Epithelial cell of proximal tubule (primary cell): ENCODE results near the gene CDC14A. TPM values are rescaled to one million over a fixed set of nuclear protein-coding genes. Genes with fewer than 3 reads are reported as not detected.
"Not testable (repeated sequence)": the region's sequence is repeated elsewhere in the genome, so short reads cannot be mapped to it uniquely, and the experiment has no call there.

Experiments
- DNase-seq: peaks from one replicate; pipeline ENCODE4 v3.0.0-alpha.2; 2011; ENCODE audit warnings: low read depth
- H3K4me3 ChIP-seq: 2 replicates; pipeline ENCODE4 v1.5.1; 2011; ENCODE audit warnings: low read depth, mild to moderate bottlenecking, low read length
- CTCF ChIP-seq: conservative IDR thresholded peaks from 2 replicates; pipeline ENCODE4 v1.5.1; 2012; ENCODE audit warnings: low read depth, mild to moderate bottlenecking, low read length
- total RNA-seq: library from RNA; depleted of rRNA; stranded (reverse); fragments of >200 nt; gene quantifications from 2 replicates; pipeline ENCODE4 v1.2.3, GENCODE V29; 2015

CDC14A gene
- total RNA-seq, 1 donor from 2014 or later = 7.4 TPM

GRCh38 chr1:100363831-100364230, 11.5 kb downstream of the CDC14A start:
- no peak for TF ChIP-seq CTCF
- H3K4me3 ChIP-seq = no peak overlapping the region
- DNase-seq = no peak

- H3K4me3 ChIP-seq = no peak overlapping the region
- no peak for DNase-seq
- TF ChIP-seq CTCF = peak; percentile 5
These were observed 12.4 kb downstream of the CDC14A start for GRCh38 chr1:100364697-100365096.

GRCh38 chr1:100366209-100366525, 13.9 kb downstream of the CDC14A start:
- DNase-seq = no peak
- no peak overlapping the region for H3K4me3 ChIP-seq
- no peak for TF ChIP-seq CTCF

- not testable (repeated sequence) for DNase-seq, H3K4me3 ChIP-seq
These were observed 17.0 kb downstream of the CDC14A start for GRCh38 chr1:100369339-100369738.

- not testable (repeated sequence) for DNase-seq, H3K4me3 ChIP-seq
These were observed 21.6 kb downstream of the CDC14A start for GRCh38 chr1:100373953-100374352.

GRCh38 chr1:100376890-100377289, 24.6 kb downstream of the CDC14A start:
- H3K4me3 ChIP-seq, DNase-seq: not testable (repeated sequence)

- no peak for DNase-seq
- H3K4me3 ChIP-seq = no peak overlapping the region
- TF ChIP-seq CTCF = no peak
These were observed 25.5 kb downstream of the CDC14A start for GRCh38 chr1:100377590-100378361.

- TF ChIP-seq CTCF = no peak
- H3K4me3 ChIP-seq = no peak overlapping the region
- no peak for DNase-seq
These were observed 26.6 kb downstream of the CDC14A start for GRCh38 chr1:100378956-100379355.

GRCh38 chr1:100380635-100381034, 28.3 kb downstream of the CDC14A start:
- no peak for DNase-seq
- H3K4me3 ChIP-seq = no peak overlapping the region
- no peak for TF ChIP-seq CTCF
